IMR-90 (cell line): ENCODE results near the gene GAL3ST2. TPM values are rescaled to one million over a fixed set of nuclear protein-coding genes. Genes with fewer than 3 reads are reported as not detected.
A peak's percentile ranks its signal among the peaks of the same experiment; 100 is the strongest.

Source experiments
- ATAC-seq: fragments of 200-7000 bp; cut with Tn5 transposase; 2 replicates; pipeline ENCODE4 v1.9.1; 2020; ENCODE audit warnings: low read depth, mild to moderate bottlenecking, moderate library complexity
- BruUV-seq: library from RNA; stranded (reverse); fragments of 400-500 nt; replicated peaks from 2 replicates; lab custom pipeline; 2021; lab: Mats Ljungman, UMichigan
- CTCF ChIA-PET: fragments of 300-600 bp; formaldehyde crosslinking; extraction: SDS; loops from one replicate; lab custom pipeline; 2021; ENCODE audit warnings: antibody characterized with exemption; lab: Yijun Ruan, JAX
- POLR2A ChIA-PET: fragments of 300-600 bp; sonication (Branson Sonifier 250); formaldehyde crosslinking; loops from one replicate; lab custom pipeline; 2022; ENCODE audit warnings: antibody characterized with exemption; ENCODE audit not compliant: unreplicated experiment; lab: Charles Lee
- DNase-seq: peaks from one replicate; pipeline ENCODE4 v3.0.0; 2013
- H2AFZ ChIP-seq: replicated peaks from 2 replicates; pipeline ENCODE3; 2013; ENCODE audit warnings: low read length, mild to moderate bottlenecking; ENCODE audit not compliant: poor library complexity
- H2AK5ac ChIP-seq: 2 replicates; pipeline ENCODE4 v1.6.1; 2013; ENCODE audit warnings: low read depth, low read length, inconsistent platforms
- H2AK9ac ChIP-seq: replicated peaks from 2 replicates; pipeline ENCODE3; 2013; ENCODE audit warnings: mild to moderate bottlenecking, low read depth, low read length, moderate library complexity; ENCODE audit not compliant: poor library complexity
- H2BK120ac ChIP-seq: 2 replicates; pipeline ENCODE4 v1.6.1; 2013; ENCODE audit warnings: low read depth, low read length, inconsistent platforms
- H2BK15ac ChIP-seq: 3 replicates; pipeline ENCODE4 v1.6.1; 2013; ENCODE audit warnings: low read depth, low read length, inconsistent platforms
- H2BK20ac ChIP-seq: 2 replicates; pipeline ENCODE4 v1.6.1; 2013; ENCODE audit warnings: low read depth, mild to moderate bottlenecking, inconsistent platforms, low read length, moderate library complexity
- H2BK5ac ChIP-seq: 2 replicates; pipeline ENCODE4 v1.6.1; 2013; ENCODE audit warnings: mild to moderate bottlenecking, low read depth, low read length, inconsistent platforms; ENCODE audit not compliant: poor library complexity, severe bottlenecking
- H3K14ac ChIP-seq: replicated peaks from 2 replicates; pipeline ENCODE4 v1.6.1; 2013; ENCODE audit warnings: low read depth, low read length, inconsistent platforms
- H3K18ac ChIP-seq: 2 replicates; pipeline ENCODE4 v1.6.1; 2013; ENCODE audit warnings: low read depth, low read length, control low read depth
- H3K23ac ChIP-seq: 2 replicates; pipeline ENCODE4 v1.6.1; 2013; ENCODE audit warnings: low read depth, low read length, inconsistent platforms
- H3K27ac ChIP-seq: 2 replicates; pipeline ENCODE4 v1.5.1; 2013; ENCODE audit warnings: mild to moderate bottlenecking, control low read depth, low read length; ENCODE audit not compliant: insufficient read depth
- H3K27me3 ChIP-seq: 2 replicates; pipeline ENCODE4 v1.6.1; 2013; ENCODE audit warnings: low read length; ENCODE audit not compliant: control insufficient read depth, insufficient read depth
- H3K36me3 ChIP-seq: 2 replicates; pipeline ENCODE4 v1.6.1; 2013; ENCODE audit warnings: low read length, mixed read lengths; ENCODE audit not compliant: control insufficient read depth, insufficient read depth
- H3K4ac ChIP-seq: 2 replicates; pipeline ENCODE4 v1.6.1; 2013; ENCODE audit warnings: low read depth, low read length, inconsistent platforms
- H3K4me1 ChIP-seq: 2 replicates; pipeline ENCODE4 v1.6.1; 2013; ENCODE audit warnings: low read length, mixed read lengths; ENCODE audit not compliant: control insufficient read depth, insufficient read depth
- H3K4me2 ChIP-seq: 2 replicates; pipeline ENCODE4 v1.6.1; 2013; ENCODE audit warnings: low read depth, mild to moderate bottlenecking, control low read depth, low read length, moderate library complexity
- H3K4me3 ChIP-seq: 2 replicates; pipeline ENCODE4 v1.5.1; 2013; ENCODE audit warnings: low read depth, mild to moderate bottlenecking, control low read depth, low read length, moderate library complexity; ENCODE audit not compliant: insufficient read depth
- H3K56ac ChIP-seq: 2 replicates; pipeline ENCODE4 v1.6.1; 2013; ENCODE audit warnings: low read length, inconsistent platforms; ENCODE audit not compliant: insufficient read depth; ENCODE audit errors: extremely low read depth
- H3K79me1 ChIP-seq, 2 experiments: 2 replicates each; pipeline ENCODE4 v1.6.1; 2013; ENCODE audit warnings: low read length in 2 of 2, inconsistent platforms in 1 of 2, low read depth in 1 of 2
- H3K9ac ChIP-seq: 2 replicates; pipeline ENCODE4 v1.6.1; 2013; ENCODE audit warnings: low read depth, low read length, control low read depth
- H3K9me1 ChIP-seq: 2 replicates; pipeline ENCODE4 v1.6.1; 2013; ENCODE audit warnings: low read length, inconsistent platforms; ENCODE audit not compliant: insufficient read depth
- H3K9me3 ChIP-seq: 2 replicates; pipeline ENCODE4 v1.6.1; 2013; ENCODE audit warnings: low read length; ENCODE audit not compliant: control insufficient read depth, insufficient read depth
- H4K20me1 ChIP-seq: 2 replicates; pipeline ENCODE4 v1.6.1; 2013; ENCODE audit warnings: low read length, inconsistent platforms; ENCODE audit not compliant: insufficient read depth
- H4K5ac ChIP-seq: 2 replicates; pipeline ENCODE4 v1.6.1; 2013; ENCODE audit warnings: mild to moderate bottlenecking, low read depth, low read length, control low read depth
- H4K8ac ChIP-seq, 2 experiments: 2 replicates each; pipeline ENCODE4 v1.6.1; 2013; ENCODE audit warnings: low read depth in 2 of 2, low read length in 2 of 2, control low read depth in 1 of 2, inconsistent platforms in 1 of 2
- H4K91ac ChIP-seq: 2 replicates; pipeline ENCODE4 v1.6.1; 2013; ENCODE audit warnings: low read depth, low read length, inconsistent platforms; ENCODE audit not compliant: insufficient read depth
- ELK1 ChIP-seq: fragments of 150-350 bp; IDR thresholded peaks from 2 replicates; pipeline ENCODE4 v1.6.1; 2016; ENCODE audit warnings: low read depth, mild to moderate bottlenecking, low read length, moderate library complexity, borderline replicate concordance
- USF2 ChIP-seq: fragments of 150-350 bp; IDR thresholded peaks from 2 replicates; pipeline ENCODE4 v1.6.1; 2017; ENCODE audit warnings: mild to moderate bottlenecking, antibody characterized with exemption, low read length, low read depth
- WGBS, 2 experiments: methylation state at CpG; one replicate each; pipeline versions ENCODE4 v1.1.5 to v1.1.7; 2013; ENCODE audit warnings: missing lambda C conversion rate in 2 of 2; ENCODE audit not compliant: insufficient read length in 1 of 2; ENCODE audit errors: extremely low coverage in 2 of 2; 5-methylcytosine and 5-hydroxymethylcytosine counted together
- dilution Hi-C: fragments of 300-500 bp; cut with HindIII; formaldehyde crosslinking; loops from one replicate; pipeline ENCODE4 v1.14.3; 2018; ENCODE audit warnings: low sequenced_read_pairs; ENCODE audit not compliant: unreplicated experiment
- in situ Hi-C: fragments of 300-500 bp; cut with MboI; formaldehyde crosslinking; loops from 3 replicates; pipeline ENCODE4 v1.14.3; 2019; ENCODE audit warnings: low sequenced_read_pairs, inconsistent platforms, mixed read lengths
- intact Hi-C: fragments of 100-400 bp; cut with micrococcal nuclease; formaldehyde crosslinking; loops from 2 replicates; pipeline ENCODE4 v1.10.0; 2022
- polyA plus RNA-seq, 3 experiments: library from polyadenylated mRNA; depleted of rRNA; stranded (reverse); fragments of >200 nt; gene quantifications; 2 replicates each; pipeline ENCODE4 v1.2.3, GENCODE V29; 2012; ENCODE audit warnings: low replicate concordance in 1 of 3
- total RNA-seq: library from RNA; depleted of rRNA; stranded (reverse); fragments of >200 nt; gene quantifications from 2 replicates; pipeline ENCODE4 v1.2.3, GENCODE V29; 2012

Gene GAL3ST2
- total and polyA plus RNA-seq, 2 of the 4 experiments (the other 2 are of a cell fraction) = 0.07 TPM; not detected in 1

GRCh38 chr2:241733391-241734207, 43.0 kb upstream of the GAL3ST2 start:
- Histone ChIP-seq H3K4me1 (no peaks in the 10 kb centered on the region), H3K4me3 (peak overlapping the region; percentile 74), H2BK15ac (no peak overlapping the region), H3K9me1 (no peaks in the 10 kb centered on the region), H3K23ac (no peak overlapping the region), H2AK9ac (peak overlapping the region; percentile 92), H4K20me1 (peaks cover 11% of the 10 kb centered on the region; the same call in 1 of the 2 replicates), H3K9ac (peak overlapping the region; percentile 42), H3K79me1 (peaks cover 10 to 17% of the 10 kb centered on the region in 2 experiments), H4K91ac (no peak overlapping the region), H3K36me3 (peaks cover 3% of the 10 kb centered on the region; the same call in 1 of the 2 replicates), H3K9me3 (no peaks in the 10 kb centered on the region), H2BK20ac (no peak overlapping the region), H3K27me3 (no peaks in the 10 kb centered on the region), H4K5ac (peak overlapping the region; percentile 93; the same call in 1 of the 2 replicates), H4K8ac (peak overlapping the region; percentile 75 to 83; a peak in 2 of 4 replicates), H2BK5ac (no peak overlapping the region), H3K4ac (peak overlapping the region; percentile 61), H2AFZ (peak overlapping the region; percentile 94), H3K18ac (no peak overlapping the region), H3K56ac (no peak overlapping the region), H3K4me2 (peak overlapping the region; percentile 78), H2BK120ac (no peak overlapping the region), H3K14ac (no peak overlapping the region), H3K27ac (no peak overlapping the region), H2AK5ac (peak overlapping the region; percentile 51; the same call in 1 of the 2 replicates)
- ATAC-seq (no peak), DNase-seq (no peak)
- in situ Hi-C loops = no loop called here
- ChIA-PET CTCF (interaction anchor here (0.6 kb wide), 1 partner anchor 514 kb away, joined by 3 read pairs; no protein-coding TSS in a partner anchor), POLR2A (no interaction called here)
- intact Hi-C loops = loop anchor here (2.0 kb wide), 1 partner anchor 69 kb away; no protein-coding TSS in a partner anchor
- no peak for TF ChIP-seq USF2
- no peak for TF ChIP-seq ELK1
- BruUV-seq = no TSS peak
- dilution Hi-C loops = no loop called here
- 89% methylated on average over 7 of the region's 23 CpGs; no CpG with 5 or more reads in 1 of the 2 experiments for WGBS, 2 experiments
